GM12873 (cell line): ENCODE data around the gene TCEANC2.

Experiments
- TF ChIP-seq, protein P1 (sequence below): IDR thresholded peaks from 2 replicates; pipeline ENCODE4 v1.5.1; 2012; ENCODE audit warnings: low read depth, mild to moderate bottlenecking, moderate library complexity, low read length, control low read depth; ENCODE audit not compliant: insufficient read depth; ENCODE audit errors: missing control alignments

TCEANC2 gene

DNA sequence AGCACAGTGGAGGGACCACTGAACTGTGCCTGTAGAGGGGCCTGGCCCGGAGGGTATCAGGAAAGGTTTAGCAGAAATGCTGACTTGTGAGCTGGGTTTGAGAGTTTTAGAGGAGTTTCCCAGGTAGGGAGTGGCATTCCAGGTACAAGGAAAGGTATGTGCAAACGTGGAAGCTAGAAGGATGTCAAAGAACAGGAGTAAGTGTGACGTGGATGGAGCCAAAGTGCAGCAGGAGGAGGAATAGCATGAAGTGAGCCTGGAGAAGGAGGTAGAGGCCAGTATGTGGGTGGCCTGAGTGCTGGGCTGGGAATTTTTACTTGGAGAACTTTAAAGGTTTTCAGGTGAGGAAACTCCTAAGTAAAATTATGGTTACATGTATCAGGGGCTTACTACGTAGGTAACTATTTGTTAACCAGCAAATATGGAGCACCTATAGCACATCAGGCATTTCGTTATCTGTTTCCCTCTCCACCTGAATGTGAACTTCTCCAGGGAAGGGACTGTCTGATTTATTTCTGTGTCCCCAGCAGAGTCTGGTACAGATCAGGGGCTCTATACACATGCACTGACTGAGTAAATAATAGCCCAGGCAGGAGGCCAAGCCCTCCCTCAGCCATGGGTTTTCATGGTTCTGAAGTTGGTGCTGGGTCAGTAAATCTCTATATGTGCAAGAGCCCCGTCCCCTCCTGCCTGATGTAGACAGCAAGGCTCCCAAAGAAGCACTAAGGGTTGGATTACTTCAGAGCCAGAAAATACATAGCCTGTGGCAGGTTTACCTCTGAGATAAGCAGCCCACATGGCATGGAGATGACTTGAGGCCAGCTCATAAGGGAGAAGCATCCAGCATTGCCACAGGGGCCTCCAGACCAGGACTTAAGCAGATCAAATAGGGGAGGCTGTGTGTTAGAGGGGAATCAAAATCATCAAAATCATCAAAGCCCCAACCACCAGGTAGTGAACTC, 56.0 kb downstream of the TCEANC2 start:
- TF ChIP-seq, protein P1, sequence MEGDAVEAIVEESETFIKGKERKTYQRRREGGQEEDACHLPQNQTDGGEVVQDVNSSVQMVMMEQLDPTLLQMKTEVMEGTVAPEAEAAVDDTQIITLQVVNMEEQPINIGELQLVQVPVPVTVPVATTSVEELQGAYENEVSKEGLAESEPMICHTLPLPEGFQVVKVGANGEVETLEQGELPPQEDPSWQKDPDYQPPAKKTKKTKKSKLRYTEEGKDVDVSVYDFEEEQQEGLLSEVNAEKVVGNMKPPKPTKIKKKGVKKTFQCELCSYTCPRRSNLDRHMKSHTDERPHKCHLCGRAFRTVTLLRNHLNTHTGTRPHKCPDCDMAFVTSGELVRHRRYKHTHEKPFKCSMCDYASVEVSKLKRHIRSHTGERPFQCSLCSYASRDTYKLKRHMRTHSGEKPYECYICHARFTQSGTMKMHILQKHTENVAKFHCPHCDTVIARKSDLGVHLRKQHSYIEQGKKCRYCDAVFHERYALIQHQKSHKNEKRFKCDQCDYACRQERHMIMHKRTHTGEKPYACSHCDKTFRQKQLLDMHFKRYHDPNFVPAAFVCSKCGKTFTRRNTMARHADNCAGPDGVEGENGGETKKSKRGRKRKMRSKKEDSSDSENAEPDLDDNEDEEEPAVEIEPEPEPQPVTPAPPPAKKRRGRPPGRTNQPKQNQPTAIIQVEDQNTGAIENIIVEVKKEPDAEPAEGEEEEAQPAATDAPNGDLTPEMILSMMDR = no peak

DNA sequence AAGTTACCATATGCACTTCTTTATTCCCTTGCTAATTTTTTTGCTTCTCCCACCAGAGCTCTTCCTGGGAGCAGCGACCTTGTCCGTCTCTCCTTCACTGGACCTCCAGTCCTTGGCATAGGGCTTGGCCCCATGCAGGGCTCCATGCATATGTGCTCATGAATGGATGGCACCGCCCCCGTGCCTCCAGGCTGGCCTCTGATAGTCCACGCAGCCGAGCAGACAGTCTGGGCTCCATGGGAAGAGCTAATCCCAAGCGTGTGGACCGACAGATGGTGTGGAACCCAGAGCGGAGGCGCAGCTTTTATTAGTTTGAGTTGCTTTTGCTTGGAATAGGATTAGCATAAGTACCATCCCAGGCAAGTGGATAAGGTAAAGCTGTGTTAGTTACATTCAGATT, 57.6 kb downstream of the TCEANC2 start:
- TF ChIP-seq, protein P1 = no peak

DNA sequence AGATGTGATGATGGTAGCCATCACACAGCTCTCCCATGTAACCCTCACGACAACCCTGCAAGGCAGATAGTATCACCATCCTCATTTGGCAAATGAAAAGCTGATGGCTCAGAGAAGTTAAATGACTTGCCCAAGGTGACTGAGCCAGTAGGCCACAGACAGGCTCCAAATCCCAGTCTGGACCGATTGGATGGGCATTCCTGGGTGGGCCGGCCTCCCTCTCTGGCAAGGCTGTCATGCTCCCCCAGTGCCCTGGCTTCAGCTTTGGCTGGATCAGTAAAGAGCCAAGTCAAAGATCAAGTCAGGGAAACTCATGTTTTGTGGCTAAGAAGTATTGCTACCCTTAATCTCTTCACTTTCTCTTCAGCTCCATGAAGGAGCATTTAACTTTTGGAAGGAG, 58.2 kb downstream of the TCEANC2 start:
- TF ChIP-seq, protein P1 = no peak

DNA sequence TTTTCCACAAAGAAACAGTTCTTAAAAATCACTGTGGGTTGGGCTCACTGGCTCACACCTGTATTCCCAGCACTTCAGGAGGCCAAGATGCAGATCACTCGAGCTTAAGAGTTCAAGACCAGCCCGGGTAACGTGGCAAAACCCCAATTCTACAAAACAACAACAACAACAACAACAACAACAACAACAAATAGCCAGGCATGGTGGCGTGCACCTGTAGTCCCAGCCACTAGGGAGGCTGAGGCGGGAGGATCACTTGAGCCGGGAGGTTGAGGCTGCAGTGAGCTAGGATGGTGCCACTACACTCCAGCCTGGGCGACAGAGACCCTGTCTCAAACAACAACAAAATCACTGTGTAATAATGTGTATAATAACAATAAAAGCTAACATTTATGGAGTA, 58.6 kb downstream of the TCEANC2 start:
- TF ChIP-seq, protein P1 = no peak

DNA sequence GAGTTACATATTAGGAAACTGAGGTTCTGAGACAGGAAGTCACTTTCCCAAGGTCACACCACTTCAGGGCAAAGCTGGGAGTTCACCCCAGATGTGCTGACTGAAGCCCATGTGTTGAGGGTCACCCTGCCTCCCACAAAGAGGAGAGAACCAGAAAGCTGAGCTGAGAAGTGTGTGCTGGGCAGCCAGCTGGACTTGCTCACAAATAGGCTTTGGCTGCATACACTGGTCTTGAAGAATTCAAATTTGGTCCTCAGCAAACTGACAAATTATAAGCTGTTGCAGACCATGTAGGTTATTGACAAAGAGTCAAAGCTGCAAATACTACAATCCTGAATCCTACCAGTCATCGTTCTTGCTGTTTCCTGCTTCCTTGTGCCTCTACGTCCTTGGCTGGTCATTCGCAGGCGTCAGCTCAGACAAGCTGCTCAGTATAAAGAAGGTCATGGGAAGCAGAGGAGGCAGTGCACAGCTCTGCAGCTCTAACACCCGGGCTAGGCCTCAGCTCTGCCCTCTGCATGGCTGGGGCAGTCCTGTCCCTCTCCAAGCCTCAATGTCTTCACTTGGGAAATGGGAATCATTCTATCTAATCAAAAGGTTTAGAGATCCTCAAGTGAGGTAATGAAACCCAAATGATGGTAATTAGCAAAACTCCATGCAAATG, 59.4 kb downstream of the TCEANC2 start:
- TF ChIP-seq, protein P1 = no peak

DNA sequence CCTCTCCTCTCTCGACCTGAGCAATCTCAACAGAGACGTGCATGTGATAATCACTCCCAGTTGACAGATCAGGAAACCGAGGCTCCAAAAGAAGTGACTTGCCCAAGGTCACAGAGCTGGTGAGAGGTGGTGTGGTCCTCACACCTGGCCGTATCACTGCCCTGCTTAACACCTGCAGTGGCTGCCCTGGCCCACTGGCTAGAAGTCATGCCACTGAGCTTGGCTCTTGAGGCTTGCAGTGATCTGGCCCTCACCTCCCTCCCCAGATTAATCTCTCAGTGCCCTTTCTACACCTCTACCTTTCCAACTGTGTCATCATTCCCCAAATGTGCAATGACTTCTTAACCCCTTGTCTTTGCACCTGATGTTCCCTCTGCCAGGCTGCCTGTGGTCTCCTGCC, 60.6 kb downstream of the TCEANC2 start:
- TF ChIP-seq, protein P1 = no peak

DNA sequence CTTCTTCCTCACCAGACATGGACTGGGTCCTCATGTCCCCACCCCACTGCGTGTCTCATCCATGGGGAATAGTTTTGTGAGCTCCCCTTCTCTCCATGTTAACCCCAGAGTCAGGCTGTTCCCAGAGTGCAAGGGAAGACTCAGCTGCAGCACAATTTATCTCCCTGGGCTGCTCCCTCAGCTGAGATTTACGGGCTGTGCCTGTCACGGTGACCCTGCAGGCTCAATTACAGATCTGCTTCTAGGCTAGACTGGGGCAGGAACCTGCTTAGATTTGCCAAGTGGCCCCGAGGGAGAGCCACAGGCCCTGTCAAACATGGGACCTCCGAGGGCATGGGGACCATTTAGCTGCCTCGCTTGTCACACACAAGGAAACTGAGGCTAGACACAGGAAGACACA, 61.5 kb downstream of the TCEANC2 start:
- TF ChIP-seq, protein P1 = no peak
